H1 (cell line): ENCODE results near the gene PA2G4. TPM values are rescaled to one million over a fixed set of nuclear protein-coding genes. Genes with fewer than 3 reads are reported as not detected.

Experiments used
- CTCF ChIA-PET: fragments of 300-600 bp; sonication (Branson Sonifier 250); formaldehyde crosslinking; loops from one replicate; lab custom pipeline; 2021; ENCODE audit not compliant: partially characterized antibody; lab: Charles Lee
- POLR2A ChIA-PET: fragments of 300-600 bp; sonication (Branson Sonifier 250); formaldehyde crosslinking; loops from one replicate; lab custom pipeline; 2021; ENCODE audit warnings: inconsistent platforms; ENCODE audit not compliant: partially characterized antibody; lab: Charles Lee
- DNase-seq, 2 experiments: peaks; one replicate each; pipeline versions ENCODE4 v3.0.0 to v3.0.0-alpha.2; 2010 to 2022; ENCODE audit warnings: low spot score in 2 of 2, low read depth in 1 of 2, mixed read lengths in 1 of 2
- FAIRE-seq: peaks from 2 replicates; lab custom pipeline; 2011; peaks lifted over from hg19 to GRCh38; lab: Jason Lieb, UNC
- H2AFZ ChIP-seq: 2 replicates; pipeline ENCODE4 v1.8.1; 2012; ENCODE audit warnings: low read length, inconsistent platforms
- H2AK5ac ChIP-seq: 2 replicates; pipeline ENCODE4 v1.6.1; 2013; ENCODE audit warnings: low read depth, low read length
- H2BK120ac ChIP-seq: replicated peaks from 2 replicates; pipeline ENCODE3; 2013; ENCODE audit warnings: low read depth, low read length, inconsistent platforms
- H2BK12ac ChIP-seq: 2 replicates; pipeline ENCODE4 v1.6.1; 2013; ENCODE audit warnings: low read depth, low read length
- H2BK15ac ChIP-seq: 2 replicates; pipeline ENCODE4 v1.6.1; 2013; ENCODE audit warnings: low read length
- H2BK20ac ChIP-seq: 2 replicates; pipeline ENCODE4 v1.6.1; 2013; ENCODE audit warnings: low read length
- H2BK5ac ChIP-seq: 2 replicates; pipeline ENCODE4 v1.6.1; 2013; ENCODE audit warnings: low read depth, low read length
- H3K14ac ChIP-seq: 2 replicates; pipeline ENCODE4 v1.6.1; 2013; ENCODE audit warnings: inconsistent platforms; ENCODE audit not compliant: insufficient read length
- H3K18ac ChIP-seq: 2 replicates; pipeline ENCODE4 v1.6.1; 2013; ENCODE audit warnings: low read length; ENCODE audit errors: extremely low read depth
- H3K23ac ChIP-seq: 2 replicates; pipeline ENCODE4 v1.6.1; 2013; ENCODE audit warnings: inconsistent platforms; ENCODE audit not compliant: insufficient read length
- H3K23me2 ChIP-seq: 2 replicates; pipeline ENCODE4 v1.6.1; 2013; ENCODE audit warnings: low read depth, low read length
- H3K27ac ChIP-seq: 2 replicates; pipeline ENCODE4 v1.6.1; 2011; ENCODE audit warnings: low read depth, low read length, inconsistent platforms
- H3K27me3 ChIP-seq, 4 experiments: replicated peaks in 1 of 4; 1 replicate in 1 of 4; 2 replicates in 3 of 4; pipeline versions ENCODE4 v1.6.1 to v1.8.1; 2011 to 2013; ENCODE audit warnings: low read length in 3 of 4, mild to moderate bottlenecking in 3 of 4, inconsistent platforms in 2 of 4, mixed read lengths in 2 of 4, moderate library complexity in 1 of 4; ENCODE audit not compliant: control insufficient read depth in 3 of 4, insufficient read depth in 3 of 4; ENCODE audit errors: extremely low read depth in 1 of 4
- H3K36me3 ChIP-seq, 4 experiments: 2 replicates each; pipeline versions ENCODE4 v1.6.1 to v1.8.1; 2011 to 2013; ENCODE audit warnings: mild to moderate bottlenecking in 4 of 4, low read length in 3 of 4, moderate library complexity in 2 of 4, control low read depth in 1 of 4, inconsistent platforms in 1 of 4; ENCODE audit not compliant: insufficient read depth in 4 of 4, control insufficient read depth in 2 of 4
- H3K4ac ChIP-seq: replicated peaks from 2 replicates; pipeline ENCODE3; 2013; ENCODE audit warnings: low read length, low read depth, mixed read lengths, inconsistent platforms; ENCODE audit not compliant: insufficient read length
- H3K4me1 ChIP-seq, 4 experiments: replicated peaks in 1 of 4; 1 replicate in 1 of 4; 2 replicates in 3 of 4; pipeline versions ENCODE4 v1.6.1 to v1.8.1; 2011 to 2013; ENCODE audit warnings: low read length in 3 of 4, inconsistent platforms in 2 of 4, mixed read lengths in 1 of 4; ENCODE audit not compliant: insufficient read depth in 4 of 4, control insufficient read depth in 3 of 4
- H3K4me2 ChIP-seq, 2 experiments: 2 replicates each; pipeline versions ENCODE4 v1.6.1 to v1.8.1; 2011 to 2013; ENCODE audit warnings: low read depth in 2 of 2, low read length in 2 of 2, control low read depth in 1 of 2, inconsistent platforms in 1 of 2, mild to moderate bottlenecking in 1 of 2; ENCODE audit not compliant: insufficient read depth in 1 of 2
- H3K4me3 ChIP-seq, 4 experiments: fragments of 200-600, 300-600 bp in 1 of 4; sonication (generic), shearing (Covaris generic), sonication (Bioruptor Twin) in 1 of 4; 2 replicates each; pipeline versions ENCODE4 v1.5.1 to v1.8.1; 2011 to 2016; ENCODE audit warnings: low read length in 4 of 4, low read depth in 3 of 4, control low read depth in 2 of 4, inconsistent platforms in 2 of 4, mild to moderate bottlenecking in 2 of 4, mixed read lengths in 1 of 4, moderate library complexity in 1 of 4; ENCODE audit not compliant: insufficient read depth in 2 of 4; ENCODE audit errors: extremely low read depth in 1 of 4
- H3K56ac ChIP-seq: replicated peaks from 2 replicates; pipeline ENCODE3; 2013; ENCODE audit warnings: low read depth, mild to moderate bottlenecking, mixed read lengths, low read length, inconsistent platforms; ENCODE audit not compliant: insufficient read length
- H3K79me1 ChIP-seq: 2 replicates; pipeline ENCODE4 v1.6.1; 2013; ENCODE audit warnings: low read depth, low read length, control low read depth
- H3K79me2 ChIP-seq, 2 experiments: 2 replicates each; pipeline versions ENCODE4 v1.6.1 to v1.8.1; 2012 to 2013; ENCODE audit warnings: low read length in 2 of 2, mild to moderate bottlenecking in 2 of 2, inconsistent platforms in 1 of 2; ENCODE audit not compliant: insufficient read depth in 2 of 2, control insufficient read depth in 1 of 2
- H3K9ac ChIP-seq, 4 experiments: replicated peaks in 1 of 4; 1 replicate in 1 of 4; 2 replicates in 3 of 4; pipeline versions ENCODE4 v1.6.1 to v1.8.1; 2011 to 2013; ENCODE audit warnings: low read depth in 3 of 4, low read length in 3 of 4, control low read depth in 2 of 4, mild to moderate bottlenecking in 2 of 4, moderate library complexity in 2 of 4, inconsistent platforms in 1 of 4; ENCODE audit errors: extremely low read depth in 1 of 4
- H3K9me3 ChIP-seq, 2 experiments: 2 replicates each; pipeline versions ENCODE4 v1.6.1 to v1.8.1; 2012 to 2013; ENCODE audit warnings: mild to moderate bottlenecking in 2 of 2, moderate library complexity in 2 of 2, control low read depth in 1 of 2, inconsistent platforms in 1 of 2, low read depth in 1 of 2, low read length in 1 of 2, mixed read lengths in 1 of 2; ENCODE audit not compliant: insufficient read depth in 2 of 2
- H4K20me1 ChIP-seq, 2 experiments: replicated peaks in 1 of 2; 2 replicates each; pipeline versions ENCODE3 to v1.8.1; 2011 to 2013; ENCODE audit warnings: inconsistent platforms in 2 of 2, low read length in 2 of 2, mild to moderate bottlenecking in 1 of 2; ENCODE audit not compliant: insufficient read depth in 2 of 2, control insufficient read depth in 1 of 2
- H4K5ac ChIP-seq: 2 replicates; pipeline ENCODE4 v1.6.1; 2013; ENCODE audit warnings: low read length, low read depth, mixed read lengths, inconsistent platforms; ENCODE audit not compliant: insufficient read length
- H4K8ac ChIP-seq: 2 replicates; pipeline ENCODE4 v1.8.0; 2013; ENCODE audit warnings: mild to moderate bottlenecking, moderate library complexity, low read length, inconsistent platforms; ENCODE audit not compliant: insufficient read depth; ENCODE audit errors: extremely low read depth
- H4K91ac ChIP-seq: replicated peaks from 2 replicates; pipeline ENCODE3; 2013; ENCODE audit warnings: low read length, mixed read lengths, inconsistent platforms; ENCODE audit not compliant: insufficient read length
- FOSL1 ChIP-seq: IDR thresholded peaks from 2 replicates; pipeline ENCODE4 v1.6.1; 2011; ENCODE audit warnings: mild to moderate bottlenecking, low read depth, low read length, moderate library complexity; ENCODE audit not compliant: insufficient read depth
- GABPA ChIP-seq: IDR thresholded peaks from 2 replicates; pipeline ENCODE4 v1.6.1; 2011; ENCODE audit warnings: mild to moderate bottlenecking, low read length, moderate library complexity, borderline replicate concordance; ENCODE audit not compliant: insufficient read depth
- GTF2F1 ChIP-seq: IDR thresholded peaks from 2 replicates; pipeline ENCODE4 v1.6.1; 2012; ENCODE audit warnings: low read depth, low read length, improper control_type of control experiment, borderline replicate concordance
- MAX ChIP-seq: IDR thresholded peaks from 2 replicates; pipeline ENCODE4 v1.6.1; 2012; ENCODE audit warnings: inconsistent platforms
- NANOG ChIP-seq: IDR thresholded peaks from 2 replicates; pipeline ENCODE4 v1.6.1; 2011; ENCODE audit warnings: low read length, low read depth, mild to moderate bottlenecking, inconsistent platforms; ENCODE audit not compliant: insufficient read depth, poor library complexity, severe bottlenecking
- RAD21 ChIP-seq, 2 experiments: IDR thresholded peaks in 1 of 2; conservative IDR thresholded peaks in 1 of 2; 2 replicates each; pipeline ENCODE4 v1.6.1; 2011; ENCODE audit warnings: low read depth in 2 of 2, low read length in 2 of 2, improper control_type of control experiment in 1 of 2, inconsistent platforms in 1 of 2, mild to moderate bottlenecking in 1 of 2, moderate library complexity in 1 of 2
- RBBP5 ChIP-seq: IDR thresholded peaks from 2 replicates; pipeline ENCODE4 v1.7.1; 2012; ENCODE audit warnings: low read depth, mild to moderate bottlenecking, inconsistent platforms, low read length, moderate library complexity, borderline replicate concordance
- RXRA ChIP-seq: IDR thresholded peaks from 2 replicates; pipeline ENCODE4 v1.6.1; 2011; ENCODE audit warnings: low read depth, mild to moderate bottlenecking, low read length, moderate library complexity; ENCODE audit not compliant: insufficient read depth
- SIRT6 ChIP-seq: IDR thresholded peaks from one replicate; pipeline ENCODE4 v1.7.1; 2012; ENCODE audit warnings: low read length, inconsistent platforms
- SP4 ChIP-seq: IDR thresholded peaks from 2 replicates; pipeline ENCODE4 v1.6.1; 2012; ENCODE audit warnings: low read length, inconsistent platforms
- TAF7 ChIP-seq: optimal IDR thresholded peaks from 2 replicates; pipeline ENCODE3; 2011; ENCODE audit warnings: low read depth, mild to moderate bottlenecking, inconsistent platforms, low read length, moderate library complexity, borderline replicate concordance
- TCF12 ChIP-seq: IDR thresholded peaks from 2 replicates; pipeline ENCODE4 v1.6.1; 2011; ENCODE audit warnings: low read depth, mild to moderate bottlenecking, low read length
- ZNF274 ChIP-seq: IDR thresholded peaks from 2 replicates; pipeline ENCODE4 v1.7.0; 2012; ENCODE audit warnings: low read length, borderline replicate concordance; ENCODE audit errors: extremely low read depth
- WGBS, 2 experiments: shearing (Covaris generic) in 1 of 2; methylation state at CpG; one replicate each; pipeline versions ENCODE4 v1.1.6 to v1.1.7; 2013 to 2015; ENCODE audit warnings: low lambda C conversion rate in 2 of 2, mixed read lengths in 2 of 2, inconsistent platforms in 1 of 2, low coverage in 1 of 2, missing lambda C conversion rate in 1 of 2; ENCODE audit not compliant: insufficient replicate concordance in 2 of 2, insufficient coverage in 1 of 2, insufficient read length in 1 of 2; ENCODE audit errors: extremely low coverage in 1 of 2, missing lambda C conversion rate in 1 of 2; 5-methylcytosine and 5-hydroxymethylcytosine counted together
- polyA plus RNA-seq, 7 experiments: library from polyadenylated mRNA; depleted of rRNA in 3 of 7; stranded (reverse) in 5 of 7; unstranded in 2 of 7; fragments of >200 nt in 5 of 7; fragments of 200-250 nt in 2 of 7; gene quantifications; 1 replicate in 5 of 7; 2 replicates in 1 of 7; 4 replicates in 1 of 7; pipeline versions ENCODE4 v1.2.1 to v1.2.3, GENCODE V29; 2011 to 2013; ENCODE audit warnings: missing spikeins in 2 of 7, mixed read lengths in 2 of 7
- total RNA-seq: library from RNA; stranded (reverse); fragmentation: NEBNext Ultra II Directional; extraction: Animal tissue kit (Norgen Biotek cat#: 25700); gene quantifications from 2 replicates; pipeline ENCODE4 v1.2.1, GENCODE V29; 2021

The PA2G4 gene
- total and polyA plus RNA-seq, 2 of the 8 experiments (the other 6 are each of a cell fraction or from before 2014, with no cell fraction given) = 159 to 242 TPM

GRCh38 chr12:56124133-56124532 lies 19.8 kb downstream of the PA2G4 start:
- Histone ChIP-seq H2BK20ac (no peak overlapping the region), H2BK5ac (no peak overlapping the region), H3K79me2 (no peaks in the 10 kb centered on the region), H4K20me1 (peaks cover 0 to 3% of the 10 kb centered on the region in 2 experiments), H4K5ac (no peak overlapping the region), H2AK5ac (no peak overlapping the region), H2BK12ac (no peak overlapping the region), H3K27ac (no peak overlapping the region), H3K9me3 (no peaks in the 10 kb centered on the region), H2BK15ac (no peak overlapping the region), H4K8ac (no peak overlapping the region), H3K4ac (no peak overlapping the region), H3K56ac (no peak overlapping the region), H2BK120ac (no peak overlapping the region), H3K4me3 (no peak overlapping the region), H3K4me2 (no peak overlapping the region), H3K36me3 (peaks cover 0 to 9% (median 4%) of the 10 kb centered on the region in 4 experiments; a peak in 6 of 8 replicates), H3K4me1 (peaks cover 0 to 11% (median 7%) of the 10 kb centered on the region in 4 experiments; a peak in 5 of 7 replicates), H4K91ac (no peak overlapping the region), H3K18ac (no peak overlapping the region), H3K9ac (no peak overlapping the region), H2AFZ (no peak overlapping the region), H3K23me2 (peaks cover 9% of the 10 kb centered on the region), H3K27me3 (no peaks in the 10 kb centered on the region), H3K14ac (no peak overlapping the region), H3K79me1 (no peaks in the 10 kb centered on the region; the same call in 1 of the 2 replicates), H3K23ac (no peak overlapping the region)
- POLR2A ChIA-PET = interaction anchor here (0.7 to 2.2 kb wide), 10 partner anchors 9 to 186 kb away, joined by 3 to 6 read pairs (median 4); partner anchors contain the start of genes MYL6B and PA2G4
- DNase-seq (no peak), FAIRE-seq (no peak)
- WGBS, 2 experiments = 96% methylated on average over 4 of the region's 4 CpGs; no CpG with 5 or more reads in 1 of the 2 experiments
- CTCF ChIA-PET = interaction anchor here (0.7 to 2.9 kb wide), 11 partner anchors 9 to 69 kb away, joined by 3 to 20 read pairs (median 3); partner anchors contain the start of gene SMARCC2
- no peak for TF ChIP-seq NANOG
- TF ChIP-seq RXRA = no peak
- TF ChIP-seq ZNF274 = no peak
- TF ChIP-seq RAD21 (IDR thresholded peaks at IDR 0.05 in 1 of 2, conservative IDR thresholded peaks at IDR 0.05 in 1 of 2; ENCODE audit: low read depth in 2 of 2, low read length in 2 of 2) = no peak
- TF ChIP-seq GABPA = no peak
- TF ChIP-seq TCF12 = no peak
- TF ChIP-seq FOSL1 = no peak
- no peak for TF ChIP-seq SIRT6
- no peak for TF ChIP-seq GTF2F1
- TF ChIP-seq TAF7 = no peak
- no peak for TF ChIP-seq SP4
- no peak for TF ChIP-seq MAX
- TF ChIP-seq RBBP5 = no peak
